ENCODE measurements around the gene RADIL.
"Not testable (repeated sequence)": the region's sequence is repeated elsewhere in the genome, so short reads cannot be mapped to it uniquely, and the experiment has no call there.

Gene RADIL, protein sequence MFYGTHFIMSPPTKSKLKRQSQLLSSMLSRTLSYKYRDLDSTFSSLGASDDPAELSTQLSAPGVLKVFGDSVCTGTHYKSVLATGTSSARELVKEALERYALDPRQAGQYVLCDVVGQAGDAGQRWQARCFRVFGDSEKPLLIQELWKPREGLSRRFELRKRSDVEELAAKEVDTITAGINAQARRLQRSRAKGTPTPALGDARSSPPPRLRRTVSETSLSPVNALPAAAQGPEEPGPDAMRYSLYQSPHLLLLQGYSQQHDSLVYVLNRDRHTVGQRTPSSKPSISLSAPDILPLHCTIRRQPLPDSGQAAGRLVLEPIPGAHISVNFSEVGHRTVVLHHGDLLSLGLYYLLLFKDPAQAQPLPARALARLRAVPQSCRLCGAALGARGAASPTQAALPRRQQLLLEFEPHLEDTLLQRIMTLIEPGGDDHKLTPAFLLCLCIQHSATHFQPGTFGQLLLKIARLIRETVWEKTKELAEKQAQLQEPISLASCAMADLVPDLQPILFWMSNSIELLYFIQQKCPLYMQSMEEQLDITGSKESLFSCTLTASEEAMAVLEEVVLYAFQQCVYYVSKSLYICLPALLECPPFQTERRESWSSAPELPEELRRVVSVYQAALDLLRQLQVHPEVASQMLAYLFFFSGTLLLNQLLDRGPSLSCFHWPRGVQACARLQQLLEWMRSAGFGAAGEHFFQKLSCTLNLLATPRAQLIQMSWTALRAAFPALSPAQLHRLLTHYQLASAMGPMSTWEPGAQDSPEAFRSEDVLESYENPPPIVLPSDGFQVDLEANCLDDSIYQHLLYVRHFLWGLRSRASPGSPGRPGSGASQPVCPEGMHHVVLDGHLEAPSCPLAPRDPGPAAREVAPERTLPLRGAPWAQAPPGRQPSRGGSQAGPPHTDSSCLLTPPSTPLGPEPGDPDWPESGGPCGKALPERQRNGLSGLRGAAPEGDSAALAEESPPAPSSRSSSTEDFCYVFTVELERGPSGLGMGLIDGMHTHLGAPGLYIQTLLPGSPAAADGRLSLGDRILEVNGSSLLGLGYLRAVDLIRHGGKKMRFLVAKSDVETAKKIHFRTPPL

DNA sequence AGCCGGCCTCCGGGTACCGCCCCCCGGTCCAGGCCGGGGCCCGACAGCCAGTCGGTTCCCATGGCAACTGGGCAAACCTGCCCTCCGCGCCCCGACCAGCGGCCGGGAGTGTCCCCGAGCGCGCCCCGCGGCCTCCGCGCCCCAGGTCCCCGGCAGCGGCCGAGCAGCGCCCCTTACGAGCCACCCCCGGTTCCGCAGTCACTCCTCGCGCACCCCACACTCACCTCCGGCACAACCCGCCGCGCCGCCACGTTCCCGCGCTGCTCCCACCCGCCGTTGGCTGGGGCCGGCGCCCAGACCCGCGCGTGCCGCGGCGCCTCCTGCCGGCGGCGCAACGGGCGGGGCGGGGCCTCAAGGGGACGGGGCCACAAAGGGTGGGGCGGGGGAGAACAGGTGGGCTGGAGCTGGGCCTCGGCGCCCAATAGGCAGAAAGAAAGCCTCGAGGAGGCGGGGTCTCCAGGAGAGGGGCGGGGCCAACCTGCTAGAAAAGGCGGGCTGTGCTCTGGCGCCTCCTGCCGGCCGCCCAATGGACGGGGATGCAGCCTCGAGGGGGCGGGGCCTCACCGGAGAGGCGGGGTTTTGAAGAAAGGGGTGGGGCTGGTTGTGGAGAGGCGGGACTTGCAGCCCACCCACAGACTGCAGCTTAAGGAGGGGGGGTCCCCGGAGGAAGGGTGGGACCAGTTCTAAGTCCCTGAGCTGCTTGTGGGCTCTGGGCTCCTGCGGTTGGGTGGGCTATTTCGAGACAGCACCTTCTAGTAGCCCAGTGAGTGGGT lies at the start of gene RADIL:
TSS of gene RADIL (minus strand) at position 345 of the 773 bp plus-strand sequence. CDS start 5,577 bp downstream, outside the sequence.
- DNase-seq (ENCODE audit: low read depth): peak; percentile 66

- DNase-seq (ENCODE audit: low read depth): no peak
These were observed 48.4 kb upstream of the RADIL start for GRCh38 chr7:4931943-4932342.

DNA sequence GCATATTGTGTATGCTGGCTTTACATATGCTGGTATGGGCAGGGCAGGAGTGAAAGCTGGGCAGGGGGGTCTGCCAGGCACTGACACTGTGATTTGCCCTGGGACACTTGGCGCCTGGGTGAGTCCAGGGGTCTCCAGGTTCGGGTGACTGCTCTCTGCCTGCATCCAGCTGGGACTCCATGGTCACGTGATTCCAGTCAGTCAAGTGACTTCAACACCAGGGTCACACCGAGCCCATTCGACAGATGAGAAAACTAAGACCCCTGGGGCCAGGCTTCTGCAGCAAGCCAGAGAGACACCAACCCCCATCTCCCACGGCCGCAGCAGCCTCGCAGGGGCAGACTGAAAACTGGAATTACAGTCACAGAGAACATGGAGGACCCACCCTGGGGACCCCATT lies 45.5 kb upstream of the RADIL start:
- DNase-seq (ENCODE audit: low read depth): no peak

- DNase-seq (ENCODE audit: low read depth): no peak
These were observed 44.9 kb upstream of the RADIL start for GRCh38 chr7:4928445-4928844.

- DNase-seq (ENCODE audit: low read depth): no peak
These were observed 36.7 kb upstream of the RADIL start for GRCh38 chr7:4919969-4920766.

GRCh38 chr7:4916113-4916512 lies 32.6 kb upstream of the RADIL start:
- no peak for DNase-seq (ENCODE audit: low read depth)

DNA sequence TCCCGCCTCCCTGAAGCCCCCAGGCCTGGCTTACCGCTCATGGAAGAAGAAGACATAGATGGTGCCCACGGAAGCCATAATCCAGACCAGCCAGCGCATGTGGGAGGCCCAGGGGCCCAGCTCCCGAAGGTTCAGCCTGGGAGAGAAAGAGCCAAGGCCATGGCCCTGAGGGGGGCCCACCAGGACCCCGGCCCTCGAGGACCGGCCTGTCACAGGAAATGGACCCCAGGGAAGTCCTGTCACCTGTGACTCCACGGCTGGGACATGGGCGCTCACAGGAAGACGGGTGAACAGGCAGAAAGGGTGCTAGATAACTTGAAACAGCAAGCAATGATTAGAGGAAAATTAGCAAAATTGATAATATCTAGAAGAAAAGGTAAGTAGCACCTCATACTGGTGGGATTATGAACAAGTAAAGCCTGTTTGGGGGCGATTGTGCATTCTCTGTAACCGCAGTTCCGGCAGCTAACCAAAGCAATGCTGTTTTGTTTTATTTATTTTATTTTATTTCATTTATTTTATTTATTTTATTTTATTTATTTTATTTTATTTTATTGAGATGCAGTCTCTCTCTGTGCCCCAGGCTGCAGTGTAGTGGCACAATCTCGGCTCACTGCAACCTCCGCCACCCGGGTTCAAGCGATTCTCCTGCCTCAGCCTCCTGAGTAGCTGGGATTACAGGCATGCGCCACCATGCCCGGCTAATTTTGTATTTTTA lies 27.8 kb upstream of the RADIL start:
- no peak for DNase-seq (ENCODE audit: low read depth)

GRCh38 chr7:4906682-4907081 lies 23.2 kb upstream of the RADIL start:
- DNase-seq (ENCODE audit: low read depth): no peak

- no peak for DNase-seq (ENCODE audit: low read depth)
These were observed 21.7 kb upstream of the RADIL start for GRCh38 chr7:4905171-4905570.

DNA sequence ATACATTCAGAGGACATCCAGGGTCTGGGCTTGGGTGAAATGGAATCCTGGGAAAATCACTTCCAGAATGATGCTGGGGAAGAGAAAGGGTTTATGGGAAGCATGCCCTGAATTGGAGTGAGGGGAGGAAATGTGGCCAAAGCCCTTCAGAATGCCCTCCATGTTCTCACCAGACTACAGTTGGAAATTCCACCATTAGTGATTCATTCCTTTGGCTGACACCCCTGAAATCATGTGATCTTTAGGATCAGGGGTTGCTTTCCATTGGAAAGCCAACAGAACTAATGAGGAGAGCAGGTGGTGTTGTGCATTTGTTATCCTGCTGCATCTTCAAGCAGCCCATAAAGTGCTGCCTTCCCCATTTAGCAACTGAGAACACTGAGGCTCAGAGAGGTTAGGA lies 20.8 kb upstream of the RADIL start:
- DNase-seq (ENCODE audit: low read depth): no peak

- no peak for DNase-seq (ENCODE audit: low read depth)
These were observed 12.2 kb upstream of the RADIL start for GRCh38 chr7:4895766-4896165.

DNA sequence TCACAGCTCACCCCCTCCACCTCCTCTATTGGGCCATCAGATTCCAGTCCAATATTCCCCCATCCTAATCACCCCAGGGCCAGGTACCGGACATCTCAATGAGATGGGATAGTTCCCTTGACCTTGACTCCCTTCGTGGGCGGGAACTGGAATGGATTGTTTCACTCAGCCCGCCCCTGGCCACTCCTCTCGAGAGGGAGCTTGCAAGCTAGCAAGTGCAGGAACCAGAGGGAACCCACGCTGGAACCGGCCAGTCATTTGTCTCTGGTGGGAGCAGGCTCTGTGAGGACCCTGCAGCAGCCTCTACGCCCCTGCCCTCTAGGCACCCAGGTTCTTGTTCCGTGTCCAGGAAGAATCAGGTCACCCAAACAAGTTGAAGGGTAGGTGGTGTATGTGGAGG lies 11.0 kb upstream of the RADIL start:
- no peak for DNase-seq (ENCODE audit: low read depth)

DNA sequence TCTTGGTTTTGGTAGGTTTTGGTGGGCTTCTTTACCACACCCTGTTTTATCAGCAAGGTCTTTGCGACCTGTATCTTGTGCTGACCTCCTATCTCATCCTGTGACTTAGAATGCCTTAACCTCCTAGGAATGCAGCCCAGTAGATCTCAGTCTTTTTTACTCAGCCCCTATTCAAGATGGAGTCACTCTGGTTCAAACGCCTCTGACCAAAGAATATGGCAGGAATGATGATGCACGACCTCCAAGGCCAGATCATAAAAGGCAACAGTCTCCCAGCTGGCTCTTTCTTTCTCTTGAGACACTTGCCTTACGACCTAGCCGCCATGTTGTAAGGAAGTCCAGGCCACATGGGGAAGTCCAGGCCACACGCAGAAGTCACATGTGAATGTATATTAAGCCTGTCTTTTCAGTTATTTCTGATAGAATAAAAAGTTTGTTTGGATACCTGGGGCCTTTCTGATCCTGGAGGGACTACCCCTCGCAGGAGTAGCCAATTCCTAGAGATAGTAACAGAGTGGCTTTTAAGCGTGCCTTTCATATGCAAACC lies 10.5 kb upstream of the RADIL start:
- no peak for DNase-seq (ENCODE audit: low read depth)

DNA sequence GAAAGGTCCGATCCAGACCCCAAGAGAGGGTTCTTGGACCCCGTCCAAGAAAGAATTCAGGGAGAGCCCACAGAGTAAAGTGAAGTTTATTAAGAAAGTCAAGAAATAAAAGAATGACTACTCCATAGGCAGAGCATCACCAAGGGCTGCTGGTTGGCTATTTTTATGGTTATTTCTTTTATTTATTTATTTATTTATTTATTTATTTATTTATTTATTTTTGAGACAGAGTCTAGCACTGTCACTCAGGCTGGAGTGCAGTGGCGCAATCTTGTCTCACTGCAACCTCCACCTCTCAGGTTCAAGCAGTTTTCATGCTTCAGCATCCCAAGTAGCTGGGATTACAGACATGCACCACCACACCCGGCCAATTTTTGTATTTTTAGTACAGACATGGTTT lies 9.7 kb upstream of the RADIL start:
- DNase-seq (ENCODE audit: low read depth): not testable (repeated sequence)

DNA sequence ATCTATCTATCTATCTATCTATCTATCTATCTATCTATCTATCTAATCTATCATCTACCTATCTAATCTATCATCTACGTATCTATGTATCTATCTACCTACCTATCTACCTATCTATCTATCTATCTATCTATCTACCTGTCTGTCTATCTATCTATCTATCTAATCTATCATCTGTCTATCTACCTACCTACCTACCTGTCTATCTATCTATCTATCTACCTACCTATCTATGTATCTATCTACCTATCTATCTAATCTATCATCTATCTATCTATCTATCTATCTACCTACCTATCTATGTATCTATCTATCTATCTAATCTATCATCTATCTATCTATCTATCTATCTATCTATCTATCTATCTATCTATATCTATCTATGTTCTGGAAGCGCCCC lies 8.0 kb upstream of the RADIL start:
- DNase-seq (ENCODE audit: low read depth): not testable (repeated sequence)

DNA sequence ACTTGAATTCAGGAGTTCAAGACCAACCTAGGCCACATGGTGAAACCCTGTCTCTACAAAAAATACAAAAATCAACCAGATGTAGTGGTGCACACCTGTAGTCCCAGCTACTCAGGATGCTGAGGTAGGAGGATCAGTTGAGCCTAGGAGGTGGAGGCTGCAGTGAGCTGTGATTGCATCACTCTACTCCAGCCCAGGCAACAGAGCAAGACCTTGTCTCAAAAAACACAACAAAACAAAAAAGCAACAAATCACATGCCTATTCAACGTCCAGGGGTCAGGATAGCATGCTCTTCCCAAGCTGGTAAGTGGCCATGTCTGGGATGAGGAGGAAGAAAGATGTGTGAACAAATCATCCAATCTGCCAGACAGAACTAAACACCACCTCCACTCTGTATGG lies 6.2 kb upstream of the RADIL start:
- DNase-seq (ENCODE audit: low read depth): no peak

DNA sequence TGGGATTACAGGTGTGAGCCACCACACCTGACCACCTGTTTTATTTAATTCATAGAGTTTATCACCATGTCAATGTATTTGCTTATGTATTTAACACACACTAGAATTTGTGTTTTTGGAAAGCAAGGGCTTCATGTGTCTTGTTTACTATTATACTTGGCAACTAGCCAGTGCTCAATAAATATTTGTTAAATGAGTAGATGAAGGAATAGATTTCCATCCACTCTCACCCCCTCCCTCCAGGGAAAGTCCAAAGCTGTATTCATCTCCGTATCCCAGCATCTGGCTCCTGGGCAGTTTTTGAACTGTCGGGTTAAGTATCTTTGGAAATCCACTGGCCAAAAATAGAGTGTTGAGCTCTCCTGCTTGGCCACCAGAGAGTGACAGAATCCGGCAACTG lies 4.6 kb upstream of the RADIL start:
- no peak for DNase-seq (ENCODE audit: low read depth)

DNA sequence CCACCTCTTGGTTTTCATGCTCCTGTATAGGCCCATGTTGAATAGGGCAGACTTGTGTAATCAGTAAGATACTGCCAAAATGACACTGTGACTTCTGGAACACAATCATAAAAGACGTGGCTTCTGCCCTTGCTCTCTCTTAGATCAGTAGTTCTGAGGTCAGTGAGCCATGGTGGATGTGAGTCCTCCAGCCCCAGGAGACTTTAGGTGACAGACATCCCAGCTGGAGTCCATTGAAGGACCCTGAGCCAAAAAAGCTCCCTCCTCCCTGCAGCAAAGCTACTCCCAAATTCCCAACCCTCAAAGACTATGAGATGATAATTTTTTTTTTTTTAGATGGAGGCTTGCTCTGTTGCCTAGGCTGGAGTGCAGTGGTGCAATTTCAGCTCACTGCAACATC lies 3.2 kb upstream of the RADIL start:
- DNase-seq (ENCODE audit: low read depth): no peak

- DNase-seq (ENCODE audit: low read depth): no peak
These were observed 1.8 kb upstream of the RADIL start for GRCh38 chr7:4885317-4885807.

GRCh38 chr7:4884164-4884563 lies 648 bp upstream of the RADIL start:
- no peak for DNase-seq (ENCODE audit: low read depth)
